WERI-Rb-1 (cell line): ENCODE measurements around the gene UST.
"Not testable (repeated sequence)": the region's sequence is repeated elsewhere in the genome, so short reads cannot be mapped to it uniquely, and the experiment has no call there.

Source experiments
- DNase-seq: peaks from one replicate; pipeline ENCODE4 v3.0.0-alpha.2; 2020
- H3K27ac ChIP-seq: fragments of 250-450 bp; sonication (Bioruptor Pico); 2 replicates; pipeline ENCODE4 v1.5.1; 2020; ENCODE audit warnings: mild to moderate bottlenecking, moderate library complexity
- H3K27me3 ChIP-seq: fragments of 250-450 bp; sonication (Bioruptor Pico); 2 replicates; pipeline ENCODE4 v1.5.1; 2021; ENCODE audit warnings: mild to moderate bottlenecking, low read depth, moderate library complexity; ENCODE audit not compliant: insufficient read depth, severe bottlenecking
- H3K36me3 ChIP-seq: fragments of 250-450 bp; sonication (Bioruptor Pico); 2 replicates; pipeline ENCODE4 v1.5.1; 2020; ENCODE audit warnings: mild to moderate bottlenecking, moderate library complexity
- H3K4me3 ChIP-seq: 2 replicates; pipeline ENCODE4 v1.5.1; 2011; ENCODE audit warnings: low read depth, mild to moderate bottlenecking, control low read depth, low read length
- H3K9me3 ChIP-seq: fragments of 250-450 bp; sonication (Bioruptor Pico); 2 replicates; pipeline ENCODE4 v1.5.1; 2021; ENCODE audit warnings: mild to moderate bottlenecking, moderate library complexity; ENCODE audit not compliant: severe bottlenecking
- CTCF ChIP-seq: IDR thresholded peaks from 2 replicates; pipeline ENCODE4 v1.5.1; 2011; ENCODE audit warnings: low read depth, mild to moderate bottlenecking, control low read depth, inconsistent platforms, low read length

Gene UST

GRCh38 chr6:148852688-148853087 is 105.9 kb downstream of the UST start:
- no peaks in the 10 kb centered on the region for H3K36me3 ChIP-seq
- no peak overlapping the region for H3K27ac ChIP-seq
- H3K4me3 ChIP-seq = no peak overlapping the region
- H3K9me3 ChIP-seq = peaks cover 3% of the 10 kb centered on the region
- no peak for DNase-seq
- no peaks in the 10 kb centered on the region for H3K27me3 ChIP-seq
- TF ChIP-seq CTCF = no peak

GRCh38 chr6:148853113-148853512 is 106.3 kb downstream of the UST start:
- not testable (repeated sequence) for H3K27ac ChIP-seq, H3K27me3 ChIP-seq, DNase-seq, H3K9me3 ChIP-seq, H3K36me3 ChIP-seq, H3K4me3 ChIP-seq

- Histone ChIP-seq H3K9me3 (peaks cover 3% of the 10 kb centered on the region), H3K36me3 (no peaks in the 10 kb centered on the region), H3K27ac (no peak overlapping the region), H3K4me3 (no peak overlapping the region), H3K27me3 (no peaks in the 10 kb centered on the region)
- no peak for TF ChIP-seq CTCF
- no peak for DNase-seq
These were observed 107.3 kb downstream of the UST start for GRCh38 chr6:148854096-148854495.

- Histone ChIP-seq H3K27me3 (no peaks in the 10 kb centered on the region), H3K4me3 (no peak overlapping the region), H3K36me3 (no peaks in the 10 kb centered on the region), H3K27ac (no peak overlapping the region), H3K9me3 (peaks cover 3% of the 10 kb centered on the region)
- no peak for DNase-seq
- TF ChIP-seq CTCF = no peak
These were observed 108.2 kb downstream of the UST start for GRCh38 chr6:148854992-148855391.

- no peak for TF ChIP-seq CTCF
- no peaks in the 10 kb centered on the region for H3K36me3 ChIP-seq
- no peaks in the 10 kb centered on the region for H3K27me3 ChIP-seq
- H3K4me3 ChIP-seq = no peak overlapping the region
- no peak for DNase-seq
- H3K27ac ChIP-seq = no peak overlapping the region
- peaks cover 3% of the 10 kb centered on the region for H3K9me3 ChIP-seq
These were observed 108.9 kb downstream of the UST start for GRCh38 chr6:148855744-148856143.

- H3K27ac ChIP-seq = no peak overlapping the region
- no peak overlapping the region for H3K4me3 ChIP-seq
- H3K27me3 ChIP-seq = no peaks in the 10 kb centered on the region
- no peak for DNase-seq
- peaks cover 3% of the 10 kb centered on the region for H3K9me3 ChIP-seq
- no peak for TF ChIP-seq CTCF
- no peaks in the 10 kb centered on the region for H3K36me3 ChIP-seq
These were observed 111.1 kb downstream of the UST start for GRCh38 chr6:148857798-148858390.

GRCh38 chr6:148864132-148864531 is 117.3 kb downstream of the UST start:
- not testable (repeated sequence) for H3K9me3 ChIP-seq, DNase-seq, H3K27ac ChIP-seq, H3K36me3 ChIP-seq, H3K4me3 ChIP-seq, H3K27me3 ChIP-seq
